ENCODE data around the gene CMIP.

DNA sequence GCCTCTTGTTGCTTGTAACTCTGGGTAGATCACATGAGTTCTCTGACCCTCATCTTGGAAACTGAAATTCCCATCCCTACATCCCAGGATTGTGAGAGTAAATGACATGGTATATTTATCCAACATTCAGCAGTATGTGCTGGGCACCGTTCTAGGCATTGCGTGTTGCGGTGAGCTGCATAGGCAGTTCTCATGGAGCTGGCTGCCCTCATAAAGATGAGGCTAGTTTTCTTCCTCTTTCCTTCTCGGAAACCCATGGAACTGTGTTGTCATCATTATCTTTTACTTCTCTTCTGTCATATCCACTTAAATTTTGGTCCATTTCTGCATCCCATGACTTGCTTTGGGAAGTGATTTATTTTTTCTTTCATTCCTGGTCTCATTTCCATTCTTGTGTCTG lies 17.2 kb downstream of the CMIP start:
- TF ChIP-seq, protein P1, sequence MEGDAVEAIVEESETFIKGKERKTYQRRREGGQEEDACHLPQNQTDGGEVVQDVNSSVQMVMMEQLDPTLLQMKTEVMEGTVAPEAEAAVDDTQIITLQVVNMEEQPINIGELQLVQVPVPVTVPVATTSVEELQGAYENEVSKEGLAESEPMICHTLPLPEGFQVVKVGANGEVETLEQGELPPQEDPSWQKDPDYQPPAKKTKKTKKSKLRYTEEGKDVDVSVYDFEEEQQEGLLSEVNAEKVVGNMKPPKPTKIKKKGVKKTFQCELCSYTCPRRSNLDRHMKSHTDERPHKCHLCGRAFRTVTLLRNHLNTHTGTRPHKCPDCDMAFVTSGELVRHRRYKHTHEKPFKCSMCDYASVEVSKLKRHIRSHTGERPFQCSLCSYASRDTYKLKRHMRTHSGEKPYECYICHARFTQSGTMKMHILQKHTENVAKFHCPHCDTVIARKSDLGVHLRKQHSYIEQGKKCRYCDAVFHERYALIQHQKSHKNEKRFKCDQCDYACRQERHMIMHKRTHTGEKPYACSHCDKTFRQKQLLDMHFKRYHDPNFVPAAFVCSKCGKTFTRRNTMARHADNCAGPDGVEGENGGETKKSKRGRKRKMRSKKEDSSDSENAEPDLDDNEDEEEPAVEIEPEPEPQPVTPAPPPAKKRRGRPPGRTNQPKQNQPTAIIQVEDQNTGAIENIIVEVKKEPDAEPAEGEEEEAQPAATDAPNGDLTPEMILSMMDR (IDR thresholded peaks at IDR 0.05): no peak
- TF ChIP-seq POLR2A (IDR thresholded peaks at IDR 0.05): no peak

All from thyroid gland (tissue), 4 donors.